ENCODE data around the gene HDDC3.

GRCh38 chr15:90924375-90924774 lies 8.0 kb downstream of the HDDC3 start:
- no peak for TF ChIP-seq CTCF (conservative IDR thresholded peaks at IDR 0.05; ENCODE audit: low read depth, low read length)
- no peak for TF ChIP-seq EZH2 (IDR thresholded peaks at IDR 0.05; ENCODE audit: low read length, unreplicated experiment)
- no peak for TF ChIP-seq EZH2phosphoT487 (IDR thresholded peaks at IDR 0.05; ENCODE audit: borderline replicate concordance, low read length)
